SK-N-MC (cell line): ENCODE results near the gene U2AF1.
"Not testable (repeated sequence)": the region's sequence is repeated elsewhere in the genome, so short reads cannot be mapped to it uniquely, and the experiment has no call there.

ENCODE experiments used
- EZH2 ChIP-seq: fragments of 200-600 bp; sonication (generic); IDR thresholded peaks from one replicate; pipeline ENCODE4 v1.6.1; 2017; ENCODE audit warnings: antibody characterized with exemption
- FOXP2 ChIP-seq: optimal IDR thresholded peaks from 2 replicates; pipeline ENCODE3; 2011; ENCODE audit warnings: mild to moderate bottlenecking, moderate library complexity; ENCODE audit not compliant: insufficient read depth; ENCODE audit errors: extremely low read length, control extremely low read depth
- POLR2AphosphoS5 ChIP-seq: IDR thresholded peaks from 2 replicates; pipeline ENCODE4 v1.6.1; 2012; ENCODE audit warnings: mild to moderate bottlenecking, low read depth, low read length, borderline replicate concordance

DNA sequence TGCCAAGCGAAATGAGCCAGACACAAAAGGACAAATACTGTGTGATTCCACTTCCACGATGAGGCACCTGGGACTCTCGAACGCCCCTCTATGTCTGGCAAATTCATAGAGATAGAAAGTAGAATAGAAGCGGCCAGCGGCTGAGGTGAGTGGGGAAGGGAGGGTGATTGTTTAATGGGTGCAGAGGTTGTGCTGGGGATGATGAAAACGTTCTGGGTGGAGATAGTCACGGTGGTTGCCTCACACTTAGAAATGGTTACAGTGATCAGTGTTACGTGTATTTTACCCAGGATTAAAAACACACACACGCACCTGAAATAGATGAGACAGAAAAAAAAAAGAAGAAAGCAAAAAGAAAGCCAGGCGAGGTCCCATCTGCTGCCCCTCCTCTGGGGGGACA, 34.6 kb downstream of the U2AF1 start:
- TF ChIP-seq EZH2, POLR2AphosphoS5, FOXP2: not testable (repeated sequence)
